ENCODE measurements around the gene EXOC4. TPM values are rescaled to one million over a fixed set of nuclear protein-coding genes. Genes with fewer than 3 reads are reported as not detected.

Gene EXOC4
- total and polyA plus RNA-seq, 2 donors (not counting 3 experiments of a cell fraction or from before 2014, with no cell fraction given) = 20.3 to 73.1 TPM

- CTCF ChIA-PET = no interaction called here
- BruUV-seq (replicated peaks) = no TSS peak
- intact Hi-C loops (cut with micrococcal nuclease) = no loop called here
- H3K9me3 ChIP-seq (replicated peaks; ENCODE audit: control insufficient read depth, insufficient read depth, low read length) = no peaks in the 10 kb centered on the region
- H3K79me2 ChIP-seq (ENCODE audit: control insufficient read depth, insufficient read depth, low read length) = no peaks in the 10 kb centered on the region
- H3K4me2 ChIP-seq (ENCODE audit: insufficient read depth, low read length) = no peak overlapping the region
- dilution Hi-C loops (cut with MboI; ENCODE audit: extremely low pct_ligation_motif_present, low sequenced_read_pairs) = no loop called here
- TF ChIP-seq FOS (IDR thresholded peaks at IDR 0.05; ENCODE audit: borderline replicate concordance, insufficient read depth, low read length) (no peak), EZH2 (IDR thresholded peaks at IDR 0.05; ENCODE audit: borderline replicate concordance, low read depth, low read length, severe bottlenecking) (no peak), MAX (IDR thresholded peaks at IDR 0.05; ENCODE audit: insufficient read depth, insufficient read length) (no peak), GATA2 (IDR thresholded peaks at IDR 0.05; ENCODE audit: insufficient read depth, insufficient read length, low read depth, low read length) (no peak), JUN (IDR thresholded peaks at IDR 0.05; ENCODE audit: borderline replicate concordance, insufficient read depth, insufficient read length, low read depth) (no peak)
- H3K27me3 ChIP-seq (ENCODE audit: control insufficient read depth in 2 of 2, insufficient read depth in 2 of 2, low read length in 2 of 2) = no peaks in the 10 kb centered on the region
- no peak for FAIRE-seq
- no peak overlapping the region for H3K27ac ChIP-seq (ENCODE audit: insufficient read depth, low read depth, low read length)
- no peak overlapping the region for H3K4me3 ChIP-seq (replicated peaks in 1 of 3; ENCODE audit: insufficient read depth in 1 of 3, low read depth in 1 of 3, low read length in 3 of 3)
- H3K4me1 ChIP-seq (ENCODE audit: control insufficient read depth, extremely low read depth, insufficient read depth, low read length) = no peaks in the 10 kb centered on the region
- POLR2A ChIA-PET = no interaction called here
- no peak for DNase-seq (ENCODE audit: low read depth, low spot score)
- no peaks in the 10 kb centered on the region for H4K20me1 ChIP-seq (replicated peaks; ENCODE audit: control insufficient read depth, extremely low read depth, insufficient read depth, low read length)
- H3K9me1 ChIP-seq (replicated peaks; ENCODE audit: control insufficient read depth, extremely low read depth, insufficient read depth, low read length) = no peaks in the 10 kb centered on the region
- no peak overlapping the region for H3K9ac ChIP-seq (replicated peaks; ENCODE audit: extremely low read depth, insufficient read depth, low read length)
- H2AFZ ChIP-seq (ENCODE audit: low read depth, low read length) = no peak overlapping the region
- H3K36me3 ChIP-seq (ENCODE audit: control insufficient read depth in 2 of 2, extremely low read depth in 1 of 2, insufficient read depth in 2 of 2, low read length in 2 of 2) = no peaks in the 10 kb centered on the region
These were observed 301.5 kb downstream of the EXOC4 start for GRCh38 chr7:133554330-133554729.

DNA sequence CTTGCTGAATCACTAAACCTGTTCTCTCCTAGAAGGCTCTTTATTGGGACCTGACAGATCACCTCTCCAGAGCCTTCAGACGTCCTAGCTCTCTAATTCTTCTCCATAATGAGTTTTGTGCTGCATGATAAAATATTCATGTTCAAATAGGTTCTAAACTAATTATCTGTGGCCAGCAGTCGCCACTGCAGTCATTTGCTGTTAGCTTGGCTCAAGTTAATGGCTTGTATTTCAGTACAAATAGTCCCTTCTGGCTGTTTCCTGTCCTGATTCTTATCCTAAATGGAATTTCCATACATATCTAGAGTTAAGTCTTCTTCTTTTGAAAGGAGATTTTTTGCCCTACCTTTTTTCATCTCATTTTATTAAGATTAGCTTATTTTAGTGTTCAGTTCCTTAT, 303.2 kb downstream of the EXOC4 start:
- Histone ChIP-seq H4K20me1 (replicated peaks; ENCODE audit: control insufficient read depth, extremely low read depth, insufficient read depth, low read length) (no peaks in the 10 kb centered on the region), H3K9ac (replicated peaks; ENCODE audit: extremely low read depth, insufficient read depth, low read length) (no peak overlapping the region), H3K4me2 (ENCODE audit: insufficient read depth, low read length) (no peak overlapping the region), H3K4me3 (replicated peaks in 1 of 3; ENCODE audit: insufficient read depth in 1 of 3, low read depth in 1 of 3, low read length in 3 of 3) (no peak overlapping the region), H3K79me2 (ENCODE audit: control insufficient read depth, insufficient read depth, low read length) (no peaks in the 10 kb centered on the region), H3K9me1 (replicated peaks; ENCODE audit: control insufficient read depth, extremely low read depth, insufficient read depth, low read length) (no peaks in the 10 kb centered on the region), H3K27me3 (ENCODE audit: control insufficient read depth in 2 of 2, insufficient read depth in 2 of 2, low read length in 2 of 2) (no peaks in the 10 kb centered on the region), H3K4me1 (ENCODE audit: control insufficient read depth, extremely low read depth, insufficient read depth, low read length) (no peaks in the 10 kb centered on the region), H3K27ac (ENCODE audit: insufficient read depth, low read depth, low read length) (no peak overlapping the region), H3K36me3 (ENCODE audit: control insufficient read depth in 2 of 2, extremely low read depth in 1 of 2, insufficient read depth in 2 of 2, low read length in 2 of 2) (no peaks in the 10 kb centered on the region), H3K9me3 (replicated peaks; ENCODE audit: control insufficient read depth, insufficient read depth, low read length) (no peaks in the 10 kb centered on the region), H2AFZ (ENCODE audit: low read depth, low read length) (no peak overlapping the region)
- no TSS peak for BruUV-seq (replicated peaks)
- no peak for DNase-seq (ENCODE audit: low read depth, low spot score)
- no peak for TF ChIP-seq JUN (IDR thresholded peaks at IDR 0.05; ENCODE audit: borderline replicate concordance, insufficient read depth, insufficient read length, low read depth)
- TF ChIP-seq CTCF (IDR thresholded peaks at IDR 0.05; ENCODE audit: extremely low read depth in 1 of 2, insufficient read depth in 1 of 2, low read depth in 1 of 2, low read length in 2 of 2) = no peak
- no peak for TF ChIP-seq MYC (IDR thresholded peaks at IDR 0.05; ENCODE audit: low read depth, low read length)
- TF ChIP-seq GATA2 (IDR thresholded peaks at IDR 0.05; ENCODE audit: insufficient read depth, insufficient read length, low read depth, low read length) = no peak
- no peak for TF ChIP-seq EZH2 (IDR thresholded peaks at IDR 0.05; ENCODE audit: borderline replicate concordance, low read depth, low read length, severe bottlenecking)
- TF ChIP-seq FOS (IDR thresholded peaks at IDR 0.05; ENCODE audit: borderline replicate concordance, insufficient read depth, low read length) = no peak
- no peak for TF ChIP-seq MAX (IDR thresholded peaks at IDR 0.05; ENCODE audit: insufficient read depth, insufficient read length)
- no peak for TF ChIP-seq POLR2AphosphoS5 (IDR thresholded peaks at IDR 0.05; ENCODE audit: insufficient read depth, low read depth, low read length)
- TF ChIP-seq POLR2A (IDR thresholded peaks at IDR 0.05; ENCODE audit: low read depth, low read length) = no peak
- CTCF ChIA-PET = interaction anchor here (1.3 kb wide), 1 partner anchor 8 kb away, joined by 5 read pairs; no protein-coding TSS in a partner anchor
- no peak for FAIRE-seq
- intact Hi-C loops (cut with micrococcal nuclease) (no loop called here), dilution Hi-C loops (cut with MboI; ENCODE audit: extremely low pct_ligation_motif_present, low sequenced_read_pairs) (no loop called here)
- POLR2A ChIA-PET = no interaction called here
